AG09319 (cell line): ENCODE results near the gene FXYD2.

ENCODE experiments used
- DNase-seq: peaks from one replicate; pipeline ENCODE4 v3.0.0-alpha.2; 2010; ENCODE audit warnings: low read depth; ENCODE audit errors: extremely low read depth
- TF ChIP-seq, protein P1 (sequence below): IDR thresholded peaks from 2 replicates; pipeline ENCODE4 v1.5.1; 2011; ENCODE audit warnings: low read depth, mild to moderate bottlenecking, inconsistent platforms, low read length, moderate library complexity

Gene FXYD2

DNA sequence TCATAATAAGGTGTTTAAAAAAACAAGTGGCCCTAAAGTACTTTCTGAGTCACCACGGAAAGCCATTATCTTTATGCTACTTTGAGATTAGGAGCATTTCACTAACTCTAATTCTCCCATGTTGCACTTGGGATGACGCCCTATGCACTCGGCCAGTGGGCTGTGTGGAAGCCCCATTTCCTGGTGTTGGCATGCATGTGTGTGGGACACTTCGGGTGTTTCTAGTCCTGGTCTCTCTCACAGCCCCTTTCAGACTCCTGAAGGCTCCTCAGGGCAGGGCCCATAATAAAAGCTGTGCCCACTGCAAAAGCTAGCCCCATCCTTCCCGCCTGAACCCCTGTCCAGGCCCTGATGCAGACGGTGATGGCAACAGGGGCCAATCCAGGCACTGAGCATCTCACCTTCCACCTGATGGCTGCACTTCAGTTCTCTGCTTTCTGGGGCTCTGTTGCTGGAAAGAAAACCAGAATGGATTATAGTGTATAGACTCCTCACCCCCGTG, 14.9 kb upstream of the FXYD2 start:
- TF ChIP-seq, protein P1, sequence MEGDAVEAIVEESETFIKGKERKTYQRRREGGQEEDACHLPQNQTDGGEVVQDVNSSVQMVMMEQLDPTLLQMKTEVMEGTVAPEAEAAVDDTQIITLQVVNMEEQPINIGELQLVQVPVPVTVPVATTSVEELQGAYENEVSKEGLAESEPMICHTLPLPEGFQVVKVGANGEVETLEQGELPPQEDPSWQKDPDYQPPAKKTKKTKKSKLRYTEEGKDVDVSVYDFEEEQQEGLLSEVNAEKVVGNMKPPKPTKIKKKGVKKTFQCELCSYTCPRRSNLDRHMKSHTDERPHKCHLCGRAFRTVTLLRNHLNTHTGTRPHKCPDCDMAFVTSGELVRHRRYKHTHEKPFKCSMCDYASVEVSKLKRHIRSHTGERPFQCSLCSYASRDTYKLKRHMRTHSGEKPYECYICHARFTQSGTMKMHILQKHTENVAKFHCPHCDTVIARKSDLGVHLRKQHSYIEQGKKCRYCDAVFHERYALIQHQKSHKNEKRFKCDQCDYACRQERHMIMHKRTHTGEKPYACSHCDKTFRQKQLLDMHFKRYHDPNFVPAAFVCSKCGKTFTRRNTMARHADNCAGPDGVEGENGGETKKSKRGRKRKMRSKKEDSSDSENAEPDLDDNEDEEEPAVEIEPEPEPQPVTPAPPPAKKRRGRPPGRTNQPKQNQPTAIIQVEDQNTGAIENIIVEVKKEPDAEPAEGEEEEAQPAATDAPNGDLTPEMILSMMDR: no peak
- no peak for DNase-seq

DNA sequence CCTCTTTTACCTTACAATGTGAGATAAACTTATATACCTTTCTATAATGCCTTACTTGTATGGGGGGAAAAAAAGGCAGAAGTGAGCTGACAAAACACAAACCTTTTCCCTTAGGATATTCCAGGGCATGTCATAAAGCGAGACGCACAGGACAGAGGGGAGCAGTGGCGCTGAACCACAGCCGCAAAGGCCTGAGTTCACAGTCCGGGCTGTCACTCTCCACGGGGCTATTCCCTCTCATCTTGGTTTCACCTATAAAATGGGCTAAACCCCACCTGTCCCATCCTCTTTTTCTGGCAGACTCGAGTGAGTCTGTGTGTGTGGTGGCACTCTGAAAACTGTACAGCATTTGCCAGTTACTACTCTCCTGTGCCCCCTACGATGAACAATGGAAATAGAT, 14.4 kb upstream of the FXYD2 start:
- DNase-seq: no peak
- TF ChIP-seq, protein P1: no peak

DNA sequence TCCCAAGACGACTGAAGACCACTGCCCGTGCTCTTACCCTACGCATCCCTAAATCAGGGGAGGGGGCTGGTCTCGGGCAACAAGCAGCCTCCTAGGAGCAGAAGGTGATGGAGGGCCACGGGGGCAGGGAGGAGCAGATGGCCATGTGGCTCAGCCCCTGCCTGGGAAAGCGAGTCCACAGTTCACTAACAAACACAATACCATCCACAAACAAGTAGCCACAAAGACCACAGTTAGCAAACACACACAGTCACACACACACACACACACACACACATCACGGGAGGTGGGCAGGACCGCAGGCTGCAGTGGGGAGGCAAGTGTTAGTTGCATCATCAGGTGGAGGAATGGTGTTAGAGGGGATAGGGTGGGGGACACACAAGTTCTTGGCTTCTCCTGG, 13.2 kb upstream of the FXYD2 start:
- no peak for DNase-seq
- TF ChIP-seq, protein P1: no peak

DNA sequence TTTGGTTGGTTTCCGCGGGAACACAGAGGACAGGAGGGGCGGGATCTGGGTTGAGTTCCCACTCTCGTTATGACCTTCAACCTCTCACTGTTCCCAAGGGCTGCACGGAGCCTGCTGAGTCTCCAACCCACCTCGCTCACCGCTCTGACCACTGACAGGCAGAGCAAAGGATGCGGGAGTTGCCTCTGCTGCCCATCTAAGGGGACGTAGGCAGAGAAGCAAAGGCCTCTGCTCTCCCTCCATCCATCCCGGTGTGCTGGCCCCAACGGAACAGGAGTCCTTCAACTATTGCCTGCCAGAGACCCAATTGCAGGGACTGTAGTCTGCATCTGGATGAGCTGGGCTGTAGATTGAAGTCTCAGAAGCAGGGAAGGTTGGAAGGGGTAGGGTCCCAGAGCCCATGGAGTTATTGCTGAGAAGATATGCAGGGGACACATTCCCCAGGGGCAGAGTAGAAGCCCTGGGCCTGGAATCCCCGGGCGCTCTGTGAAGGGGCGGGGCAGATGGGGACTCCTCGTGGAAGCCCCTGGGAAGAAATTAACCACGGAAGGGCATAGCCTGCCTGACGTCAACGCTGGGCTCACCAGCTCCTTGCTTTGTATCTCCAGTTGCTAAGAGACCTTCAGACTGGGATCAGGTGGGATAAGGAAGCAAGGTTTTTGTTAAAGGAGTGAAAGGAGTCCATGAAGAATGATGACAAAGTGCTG, 12.7 kb upstream of the FXYD2 start:
- DNase-seq: no peak
- TF ChIP-seq, protein P1: no peak

DNA sequence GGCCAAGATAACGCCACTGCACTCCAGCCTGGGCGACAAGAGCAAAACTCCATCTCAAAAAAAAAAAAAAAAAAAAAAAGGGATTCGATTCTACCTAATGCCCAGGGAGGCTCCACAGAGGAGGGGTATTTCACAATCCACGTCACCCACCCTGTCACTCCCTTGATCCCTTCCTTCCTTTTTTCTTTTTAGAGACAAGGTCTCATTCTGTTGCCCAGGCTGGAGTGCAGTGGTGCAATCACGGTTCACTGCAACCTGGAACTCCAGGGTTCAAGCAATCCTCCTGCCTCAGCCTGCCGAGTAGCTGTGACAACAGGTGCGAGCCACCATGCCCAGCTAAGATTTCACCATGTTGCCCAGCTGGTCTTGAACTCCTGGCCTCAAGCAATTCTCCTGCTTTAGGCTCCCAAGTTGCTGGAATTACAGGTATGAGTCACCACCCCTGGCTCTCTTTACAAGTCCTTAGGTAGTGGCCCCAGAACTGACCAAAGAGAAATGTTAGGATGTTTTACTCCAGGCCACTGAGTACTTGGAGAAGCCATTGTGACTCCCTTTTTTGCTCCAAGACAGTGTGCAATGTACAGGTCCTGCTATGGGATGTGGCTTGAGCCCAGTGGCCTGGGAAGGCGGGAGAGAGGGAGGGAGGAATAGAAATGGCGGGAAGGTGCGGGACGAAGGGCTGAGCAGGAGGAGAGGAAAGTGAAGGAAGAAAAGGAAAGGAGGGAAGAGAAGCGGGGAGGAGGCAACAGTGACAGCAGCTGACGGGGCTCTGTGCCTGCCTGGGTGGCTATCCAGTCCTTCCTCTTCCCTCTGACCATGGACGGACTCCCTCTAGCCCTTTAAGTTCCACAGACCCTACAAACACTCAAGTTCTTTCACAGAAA, 11.8 kb upstream of the FXYD2 start:
- DNase-seq: no peak
- TF ChIP-seq, protein P1: no peak

DNA sequence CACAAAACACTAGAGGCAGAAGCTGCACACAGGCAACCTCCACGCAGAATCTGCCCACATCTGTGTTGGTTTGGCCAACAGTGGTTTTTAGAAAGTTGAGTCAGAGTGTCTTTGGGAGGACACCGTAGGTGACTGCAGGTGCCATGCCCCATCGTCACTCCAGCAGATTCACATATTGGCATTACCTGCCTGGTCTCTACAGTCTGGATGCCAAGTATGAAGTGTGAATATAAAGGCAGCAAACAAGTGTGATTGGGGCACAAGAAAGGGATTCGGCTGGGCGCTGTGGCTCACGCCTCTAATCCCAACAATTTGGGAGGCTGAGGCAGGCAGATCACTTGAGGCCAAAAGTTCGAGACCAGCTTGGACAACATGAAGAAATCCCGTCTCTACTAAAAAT, 11.0 kb upstream of the FXYD2 start:
- DNase-seq: no peak
- TF ChIP-seq, protein P1: no peak

DNA sequence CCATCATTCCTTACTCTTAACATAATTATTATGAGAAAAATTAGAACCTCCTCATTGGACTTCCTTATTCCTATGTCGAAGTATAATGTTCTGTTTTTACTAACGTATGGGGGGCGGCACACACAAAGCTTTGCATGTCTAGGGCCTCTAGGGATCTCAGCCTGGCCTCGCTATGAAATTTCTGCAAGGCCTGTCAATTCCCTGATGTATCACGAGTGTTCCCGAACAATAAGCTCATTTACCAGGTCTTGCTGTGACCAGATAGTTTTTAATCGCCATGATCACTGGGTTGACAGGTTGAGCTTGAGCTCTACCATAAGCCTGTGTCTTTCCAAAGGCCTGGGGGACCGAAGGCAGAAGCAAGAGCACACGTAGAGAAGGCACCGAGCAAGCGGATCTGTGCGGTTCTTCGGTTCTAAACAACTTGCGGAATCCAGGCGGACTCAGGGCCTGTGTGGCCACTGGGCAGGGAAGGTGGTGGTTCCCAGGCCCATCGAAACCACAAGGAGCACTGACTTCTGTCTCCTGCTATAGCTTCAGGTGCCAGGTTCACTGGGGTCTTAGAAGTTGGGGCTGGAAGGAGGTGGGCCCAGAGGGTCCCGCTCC, 10.4 kb upstream of the FXYD2 start:
- TF ChIP-seq, protein P1: no peak
- no peak for DNase-seq
